ENCODE measurements around the gene PGM2. TPM values are rescaled to one million over a fixed set of nuclear protein-coding genes. Genes with fewer than 3 reads are reported as not detected.

Gene PGM2
- total and polyA plus RNA-seq, 2 donors (not counting 3 experiments of a cell fraction or from before 2014, with no cell fraction given): 17.9 to 53.9 TPM

GRCh38 chr4:37881811-37882210 lies 55.3 kb downstream of the PGM2 start:
- Histone ChIP-seq H3K27me3 (ENCODE audit: control insufficient read depth in 2 of 2, insufficient read depth in 2 of 2, low read length in 2 of 2) (peaks cover 0 to 5% of the 10 kb centered on the region in 2 experiments), H3K9ac (replicated peaks; ENCODE audit: extremely low read depth, insufficient read depth, low read length) (no peak overlapping the region), H3K4me2 (ENCODE audit: insufficient read depth, low read length) (no peak overlapping the region), H3K9me1 (replicated peaks; ENCODE audit: control insufficient read depth, extremely low read depth, insufficient read depth, low read length) (no peaks in the 10 kb centered on the region), H3K4me1 (ENCODE audit: control insufficient read depth, extremely low read depth, insufficient read depth, low read length) (no peaks in the 10 kb centered on the region), H3K36me3 (ENCODE audit: control insufficient read depth in 2 of 2, extremely low read depth in 1 of 2, insufficient read depth in 2 of 2, low read length in 2 of 2) (no peaks in the 10 kb centered on the region), H3K4me3 (replicated peaks in 1 of 3; ENCODE audit: insufficient read depth in 1 of 3, low read depth in 1 of 3, low read length in 3 of 3) (no peak overlapping the region), H3K27ac (ENCODE audit: insufficient read depth, low read depth, low read length) (no peak overlapping the region), H3K79me2 (ENCODE audit: control insufficient read depth, insufficient read depth, low read length) (no peaks in the 10 kb centered on the region), H2AFZ (ENCODE audit: low read depth, low read length) (no peak overlapping the region), H4K20me1 (replicated peaks; ENCODE audit: control insufficient read depth, extremely low read depth, insufficient read depth, low read length) (no peaks in the 10 kb centered on the region), H3K9me3 (replicated peaks; ENCODE audit: control insufficient read depth, insufficient read depth, low read length) (no peaks in the 10 kb centered on the region)
- BruUV-seq (replicated peaks): no TSS peak
- POLR2A ChIA-PET: no interaction called here
- no peak for TF ChIP-seq JUN (IDR thresholded peaks at IDR 0.05; ENCODE audit: borderline replicate concordance, insufficient read depth, insufficient read length, low read depth)
- TF ChIP-seq MAX (IDR thresholded peaks at IDR 0.05; ENCODE audit: insufficient read depth, insufficient read length): no peak
- no peak for TF ChIP-seq POLR2AphosphoS5 (IDR thresholded peaks at IDR 0.05; ENCODE audit: insufficient read depth, low read depth, low read length)
- TF ChIP-seq FOS (IDR thresholded peaks at IDR 0.05; ENCODE audit: borderline replicate concordance, insufficient read depth, low read length): no peak
- TF ChIP-seq CTCF (IDR thresholded peaks at IDR 0.05; ENCODE audit: extremely low read depth in 1 of 2, insufficient read depth in 1 of 2, low read depth in 1 of 2, low read length in 2 of 2): no peak
- no peak for TF ChIP-seq POLR2A (IDR thresholded peaks at IDR 0.05; ENCODE audit: low read depth, low read length)
- TF ChIP-seq MYC (IDR thresholded peaks at IDR 0.05; ENCODE audit: low read depth, low read length): no peak
- TF ChIP-seq GATA2 (IDR thresholded peaks at IDR 0.05; ENCODE audit: insufficient read depth, insufficient read length, low read depth, low read length): no peak
- no peak for TF ChIP-seq EZH2 (IDR thresholded peaks at IDR 0.05; ENCODE audit: borderline replicate concordance, low read depth, low read length, severe bottlenecking)
- intact Hi-C loops (cut with micrococcal nuclease) (no loop called here), dilution Hi-C loops (cut with MboI; ENCODE audit: extremely low pct_ligation_motif_present, low sequenced_read_pairs) (no loop called here)
- DNase-seq (ENCODE audit: low read depth, low spot score) (no peak), FAIRE-seq (no peak)
- CTCF ChIA-PET: interaction anchor here (1.0 kb wide), 2 partner anchors 11 to 24 kb away, joined by 3 read pairs; no protein-coding TSS in a partner anchor
